ENCODE measurements around the gene AGBL1.

AGBL1 gene

DNA sequence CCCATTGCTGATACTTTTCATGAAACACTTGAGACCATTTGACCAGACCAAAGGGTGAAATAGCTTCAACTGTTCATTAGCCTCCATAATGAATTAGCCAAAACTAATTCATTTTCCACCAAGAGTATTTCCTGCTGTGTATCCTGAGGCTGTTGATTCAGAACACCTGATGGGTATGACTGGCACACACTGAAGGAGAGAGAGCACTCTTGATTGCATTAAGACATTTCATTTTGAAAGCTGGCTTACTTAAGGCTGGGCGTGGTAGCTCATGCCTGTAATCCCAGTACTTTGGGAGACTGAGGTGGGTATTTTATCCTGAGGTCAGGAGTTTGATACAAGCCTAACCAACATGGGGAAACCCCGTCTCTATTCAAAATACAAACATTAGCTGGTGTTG, 175.6 kb downstream of the AGBL1 start:
- DNase-seq = no peak

DNA sequence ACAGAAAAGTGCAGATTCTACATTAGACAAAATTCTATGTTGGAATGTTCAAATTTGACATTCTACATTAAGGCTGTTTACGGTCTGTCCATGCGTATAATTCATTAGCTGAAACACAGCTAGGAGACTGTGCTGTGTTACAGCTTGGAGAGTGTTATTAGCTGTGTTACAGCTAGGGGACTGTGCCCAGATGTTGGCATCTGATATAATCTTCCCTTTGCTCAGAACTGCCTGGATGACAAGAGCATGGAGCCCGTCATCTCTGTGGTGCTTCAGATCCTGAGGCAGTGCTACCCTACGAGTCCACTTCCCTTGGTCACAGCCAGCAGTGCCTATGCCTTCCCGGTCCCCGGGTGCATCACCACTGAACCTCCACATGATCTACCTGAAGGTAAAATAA, 177.0 kb downstream of the AGBL1 start:
- no peak for DNase-seq

DNA sequence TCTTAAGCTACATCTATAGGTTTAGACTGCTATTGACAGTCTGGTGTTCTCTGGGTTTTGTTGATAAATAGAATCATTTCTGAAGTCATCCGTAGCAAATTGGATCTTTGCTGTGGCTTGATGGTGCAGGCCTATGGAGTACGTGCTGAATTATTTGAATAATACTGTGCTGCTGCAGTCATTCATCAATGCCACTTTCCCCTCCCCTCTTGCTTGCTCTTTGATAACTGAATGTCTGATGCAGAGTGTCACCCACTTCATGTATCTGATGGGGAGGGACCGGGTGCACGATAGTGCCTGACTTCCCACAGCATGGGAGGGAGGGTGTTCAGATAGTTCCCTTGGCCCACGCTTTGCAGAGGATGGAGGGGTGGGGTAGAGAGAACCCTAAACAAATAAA, 179.9 kb downstream of the AGBL1 start:
- DNase-seq = no peak

DNA sequence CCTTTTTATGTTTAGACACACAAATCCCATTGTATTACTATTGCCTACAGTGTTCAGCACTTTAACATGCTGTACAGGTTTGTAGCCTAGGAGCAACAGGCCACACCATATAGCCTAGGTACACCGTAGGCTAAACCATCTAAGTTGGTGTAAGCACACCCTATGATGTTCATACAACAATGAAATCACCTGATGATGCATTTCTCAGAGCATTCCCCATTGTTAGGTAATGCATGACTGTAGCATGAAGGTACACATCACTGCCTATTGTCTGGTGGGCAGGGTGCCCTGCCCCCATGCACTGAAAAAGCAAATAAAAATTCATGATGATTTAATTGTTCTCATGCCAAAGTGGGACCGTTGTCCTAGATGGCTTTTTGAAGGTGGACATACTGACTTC, 183.6 kb downstream of the AGBL1 start:
- DNase-seq = no peak

DNA sequence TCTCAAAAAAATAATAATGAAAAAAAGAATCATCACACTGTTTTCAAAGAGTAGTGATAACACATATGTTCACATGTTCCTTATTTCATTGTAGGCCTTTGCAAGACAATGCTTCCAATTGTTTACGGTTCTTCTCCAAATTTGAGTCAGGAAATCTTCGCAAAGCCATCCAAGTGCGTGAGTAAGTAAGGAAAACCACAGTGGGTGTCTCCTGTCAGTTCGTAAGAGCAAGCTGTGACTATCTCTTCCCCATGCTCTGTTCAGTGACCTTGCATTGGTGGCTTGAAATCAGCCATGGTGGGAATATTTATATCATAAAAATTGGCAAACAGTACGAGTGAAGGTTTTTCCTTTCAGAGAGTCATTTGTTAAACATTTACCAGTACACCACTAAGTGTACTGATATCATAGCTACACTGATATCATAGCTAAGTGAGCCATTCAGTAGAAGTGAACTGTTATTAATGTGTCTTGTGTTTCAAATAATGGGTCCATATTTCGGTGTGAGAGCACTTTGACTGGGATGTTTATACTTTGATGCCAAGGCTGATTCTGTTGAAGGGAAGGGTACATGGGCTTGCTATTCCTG, 187.3 kb downstream of the AGBL1 start:
- DNase-seq = no peak

DNA sequence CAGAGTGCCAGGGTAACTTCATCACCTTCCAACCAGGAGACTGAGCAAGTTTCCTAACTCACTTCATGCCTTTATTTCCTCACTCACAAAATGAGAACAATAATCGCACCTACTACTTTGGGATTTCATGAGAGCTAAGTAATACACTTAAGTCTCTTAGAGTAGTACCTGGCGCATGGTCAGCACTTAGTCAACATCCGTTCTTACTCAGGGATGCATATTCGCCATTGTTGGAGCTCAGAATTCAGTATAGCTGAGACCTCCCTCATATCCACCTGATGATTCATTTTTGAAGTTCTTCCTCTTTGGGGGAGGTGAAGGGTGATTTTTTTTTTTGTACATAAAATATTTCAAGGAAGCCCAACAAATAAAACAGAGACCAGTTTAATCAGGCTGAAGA, 188.2 kb downstream of the AGBL1 start:
- DNase-seq = no peak

DNA sequence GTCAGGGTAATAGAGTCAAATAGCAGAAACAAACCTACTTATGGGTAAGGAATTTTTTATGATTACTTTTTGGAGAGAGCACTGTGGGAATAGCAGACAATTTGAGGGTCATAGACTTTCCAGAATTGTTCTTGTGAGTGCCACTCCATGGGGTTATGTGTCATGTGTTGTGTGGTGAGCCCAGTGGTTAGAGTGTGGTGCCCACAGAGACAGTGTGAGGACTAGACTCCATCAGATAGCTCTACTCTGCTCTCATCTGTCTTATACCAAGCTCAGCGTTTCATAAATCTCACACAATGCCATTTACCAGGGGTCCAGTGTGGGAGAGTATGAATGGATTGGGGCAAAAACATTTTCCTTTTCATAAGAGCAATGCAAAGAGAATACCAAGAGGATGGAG, 188.9 kb downstream of the AGBL1 start:
- DNase-seq = no peak

DNA sequence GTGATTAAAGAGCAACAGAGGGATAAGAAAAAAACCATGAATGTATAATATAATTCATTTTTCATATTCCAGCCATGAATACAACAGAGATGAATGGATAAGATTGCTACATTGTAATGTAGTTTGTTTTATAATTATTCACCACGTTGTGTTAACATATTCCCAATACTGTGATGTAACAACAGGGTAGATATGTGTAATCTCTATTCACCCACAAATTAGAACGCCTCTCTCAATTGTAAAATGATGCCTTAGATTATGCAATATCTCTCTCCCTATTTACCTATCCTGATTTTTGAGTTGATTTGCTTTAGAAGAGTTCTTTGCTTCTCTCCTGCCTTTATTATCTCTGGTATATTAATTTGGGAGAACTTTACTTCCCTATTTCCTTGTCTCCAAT, 193.6 kb downstream of the AGBL1 start:
- no peak for DNase-seq

DNA sequence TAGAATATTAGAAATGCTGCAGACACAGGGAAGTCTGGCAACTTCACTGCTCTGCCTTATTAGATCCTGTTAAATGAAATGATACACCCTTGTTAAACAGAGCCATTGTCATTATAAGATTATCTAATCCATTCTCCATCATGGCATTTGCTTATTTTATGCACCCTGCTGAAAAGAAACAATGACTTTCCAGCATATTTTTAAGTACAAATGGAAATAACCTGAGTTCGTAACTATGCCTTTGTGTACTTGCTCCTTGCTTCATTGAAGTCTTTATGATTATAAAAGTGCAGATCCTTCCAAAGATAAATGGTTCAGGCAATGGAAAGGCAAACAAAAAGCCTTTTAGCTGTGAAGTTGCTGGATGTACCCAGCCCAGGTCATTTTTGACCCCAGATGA, 195.7 kb downstream of the AGBL1 start:
- no peak for DNase-seq

DNA sequence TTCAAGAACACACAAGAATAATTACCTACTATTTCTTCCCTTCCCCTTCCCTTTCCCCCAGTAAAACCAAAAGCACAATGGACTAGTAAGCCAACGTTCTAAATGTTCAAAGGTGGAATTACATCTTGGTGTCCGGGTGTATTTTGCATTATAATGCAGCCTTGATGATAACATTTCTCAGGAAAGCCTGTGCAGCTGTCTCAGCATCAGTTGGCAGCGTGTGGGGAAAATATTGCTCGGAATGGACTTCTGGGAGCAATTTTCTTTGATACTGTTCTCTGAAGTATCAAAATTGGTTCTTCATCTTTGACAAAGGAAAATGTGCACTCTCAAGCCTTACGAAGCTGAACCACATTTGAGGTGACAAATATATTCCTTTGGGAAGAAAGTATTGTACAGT, 198.9 kb downstream of the AGBL1 start:
- no peak for DNase-seq

DNA sequence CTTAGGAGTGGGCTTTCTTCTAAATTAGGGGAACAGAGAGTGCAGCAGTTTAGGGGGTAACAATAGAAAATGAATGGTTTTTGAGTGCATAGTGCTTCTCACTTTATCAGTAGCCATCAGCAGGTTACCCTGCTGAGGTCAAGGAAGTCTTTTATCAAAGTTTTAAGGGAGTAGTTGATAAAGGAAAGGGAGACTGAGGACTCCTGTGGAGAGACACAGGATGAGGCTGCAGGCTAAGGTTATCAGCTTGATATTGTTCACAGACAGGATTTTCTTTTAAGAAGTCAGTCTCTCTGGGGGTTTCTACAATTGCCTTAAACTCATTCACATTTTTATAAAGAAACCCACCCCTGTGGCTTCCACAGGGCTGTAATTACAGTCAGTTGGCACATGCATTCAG, 205.0 kb downstream of the AGBL1 start:
- DNase-seq = no peak

DNA sequence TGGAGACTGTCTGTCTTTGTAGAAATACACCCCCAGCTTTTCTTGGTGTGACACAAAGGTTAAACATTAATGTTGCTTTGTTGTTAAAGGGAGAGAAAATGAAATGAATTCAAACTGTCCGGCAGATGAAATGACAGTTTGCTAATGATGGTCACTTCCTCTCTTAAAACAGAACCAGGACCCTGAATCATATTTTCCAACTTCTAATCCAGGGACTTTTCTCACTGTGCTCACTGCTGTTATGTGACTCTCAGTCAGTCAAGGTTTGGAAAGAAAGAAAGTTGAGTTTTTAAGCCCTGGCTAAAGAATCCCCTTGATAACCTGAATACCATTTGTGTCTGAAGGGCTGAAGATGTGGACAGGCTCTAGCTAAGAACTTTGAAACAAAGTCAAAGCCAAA, 215.8 kb downstream of the AGBL1 start:
- DNase-seq = no peak

DNA sequence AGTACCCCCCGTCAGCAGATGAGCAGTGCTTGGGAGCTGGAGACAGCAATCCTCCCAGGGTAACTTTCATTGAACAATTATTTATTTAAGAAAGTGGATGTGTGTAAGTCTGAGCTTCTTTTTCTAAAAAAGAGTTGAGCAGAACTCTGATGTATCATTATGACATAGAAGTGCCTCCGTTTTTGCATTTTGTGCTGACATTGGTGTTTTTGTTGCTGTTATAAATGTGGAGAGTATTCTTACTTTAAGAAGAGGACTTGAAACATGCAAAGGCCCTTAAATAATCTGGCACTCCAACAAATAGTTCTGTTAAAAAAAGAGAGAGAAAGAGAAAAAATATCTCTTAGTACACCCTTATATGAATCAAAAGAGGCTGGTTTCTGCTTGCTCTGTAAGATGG, 217.1 kb downstream of the AGBL1 start:
- no peak for DNase-seq

DNA sequence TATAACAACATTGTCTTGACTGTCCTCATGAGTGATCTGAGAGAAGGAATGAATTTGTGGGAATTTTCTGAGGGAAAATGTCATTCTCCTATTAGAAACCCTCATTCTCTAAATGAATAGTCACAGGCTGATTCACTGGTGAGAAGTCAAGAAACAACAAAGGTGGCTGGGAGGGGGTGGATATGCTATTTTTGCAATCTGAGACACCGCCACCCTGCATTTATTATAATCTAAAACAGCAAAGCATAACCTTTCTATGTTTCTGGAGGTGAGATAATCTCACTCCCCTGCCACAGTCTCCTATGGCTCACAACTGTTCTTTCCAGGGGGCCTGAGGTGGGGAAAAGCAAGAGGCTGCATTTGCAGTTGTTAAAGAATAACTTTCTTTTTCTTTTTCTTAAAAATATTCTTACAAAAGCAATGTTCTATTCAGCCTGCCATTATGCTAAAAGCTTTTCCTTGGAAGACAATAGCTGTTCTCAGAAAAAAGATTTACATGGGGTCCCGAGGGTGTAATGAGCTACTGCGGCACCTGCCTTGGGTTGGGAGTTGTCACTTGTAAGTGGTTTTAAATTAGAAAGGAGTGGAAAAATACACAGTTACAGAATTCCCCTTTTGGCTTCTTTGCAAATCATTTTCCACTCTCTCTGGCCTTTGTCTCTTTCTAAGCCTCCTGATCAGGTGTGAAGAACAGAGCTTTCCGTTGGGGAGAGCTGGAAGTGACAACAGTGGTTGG, 220.9 kb downstream of the AGBL1 start:
- DNase-seq = no peak

DNA sequence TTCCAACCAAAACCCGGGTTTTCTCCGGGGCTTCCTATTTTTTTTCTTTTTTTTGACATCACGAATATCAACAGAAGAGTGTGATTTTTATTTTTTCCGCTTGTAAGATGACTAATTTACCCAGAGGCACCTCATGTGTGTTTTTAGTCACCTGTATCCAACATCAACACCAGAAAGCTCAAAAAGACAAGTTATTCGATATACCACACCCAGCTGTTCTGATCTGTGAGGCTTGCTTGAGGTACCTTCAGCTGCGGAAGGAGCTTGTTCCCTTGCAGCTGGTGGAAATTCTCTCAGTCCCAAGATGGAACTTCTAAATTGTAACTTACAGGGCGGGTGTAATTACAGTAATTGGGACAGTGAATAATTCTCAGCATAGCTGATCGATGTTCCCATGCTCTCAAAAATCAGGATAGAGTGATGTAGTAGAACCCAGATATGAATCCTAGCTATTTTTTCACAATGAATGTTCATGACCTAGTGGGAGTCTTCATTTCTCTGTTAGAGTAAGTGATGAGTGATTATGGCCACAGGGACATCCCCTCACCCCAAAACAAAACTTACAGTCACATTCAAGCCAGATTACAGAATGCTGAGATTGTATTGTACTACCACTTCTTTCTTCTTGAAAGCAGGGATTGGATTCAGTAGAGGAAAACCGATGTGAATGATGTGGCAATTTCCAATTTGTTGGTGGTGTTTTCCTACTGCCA, 232.1 kb downstream of the AGBL1 start:
- no peak for DNase-seq

DNA sequence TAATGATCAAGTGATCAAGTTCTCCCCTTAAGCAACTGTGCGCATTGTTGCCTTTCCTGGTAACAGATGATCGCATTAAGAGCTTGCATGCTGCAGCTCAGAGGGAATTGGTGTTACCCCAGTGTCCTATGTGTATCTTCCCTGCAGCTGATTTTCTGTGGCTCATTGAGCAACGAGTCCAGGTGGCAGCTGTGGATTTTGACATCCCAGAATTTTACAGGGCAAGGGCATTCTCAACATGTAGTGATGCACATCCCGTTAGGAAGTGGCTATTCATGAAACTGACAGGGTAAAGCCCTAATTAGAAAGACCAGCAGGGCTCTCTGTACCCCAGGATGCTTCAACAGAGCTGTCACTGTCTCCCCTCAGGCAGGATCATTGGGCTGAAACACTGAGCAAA, 232.8 kb downstream of the AGBL1 start:
- DNase-seq = no peak

DNA sequence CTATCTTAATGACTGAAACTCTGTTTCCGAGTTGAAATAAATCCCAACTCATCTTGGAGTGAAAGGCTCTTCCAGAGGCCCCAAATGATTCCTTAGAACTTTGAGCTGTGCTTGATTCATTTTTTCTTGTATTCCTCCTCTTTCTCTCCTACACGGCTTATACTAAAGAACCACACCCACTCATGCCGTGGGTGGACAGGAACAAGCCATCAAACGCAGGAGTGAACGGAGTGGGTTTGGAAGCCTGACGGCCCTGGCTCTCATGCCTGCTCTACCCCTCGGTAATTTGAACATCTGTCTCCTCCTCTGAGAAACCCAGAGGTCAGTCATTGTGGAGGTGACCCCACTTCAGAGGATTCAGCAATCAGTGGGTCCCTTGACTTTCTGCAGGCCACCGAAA, 236.5 kb downstream of the AGBL1 start:
- no peak for DNase-seq

DNA sequence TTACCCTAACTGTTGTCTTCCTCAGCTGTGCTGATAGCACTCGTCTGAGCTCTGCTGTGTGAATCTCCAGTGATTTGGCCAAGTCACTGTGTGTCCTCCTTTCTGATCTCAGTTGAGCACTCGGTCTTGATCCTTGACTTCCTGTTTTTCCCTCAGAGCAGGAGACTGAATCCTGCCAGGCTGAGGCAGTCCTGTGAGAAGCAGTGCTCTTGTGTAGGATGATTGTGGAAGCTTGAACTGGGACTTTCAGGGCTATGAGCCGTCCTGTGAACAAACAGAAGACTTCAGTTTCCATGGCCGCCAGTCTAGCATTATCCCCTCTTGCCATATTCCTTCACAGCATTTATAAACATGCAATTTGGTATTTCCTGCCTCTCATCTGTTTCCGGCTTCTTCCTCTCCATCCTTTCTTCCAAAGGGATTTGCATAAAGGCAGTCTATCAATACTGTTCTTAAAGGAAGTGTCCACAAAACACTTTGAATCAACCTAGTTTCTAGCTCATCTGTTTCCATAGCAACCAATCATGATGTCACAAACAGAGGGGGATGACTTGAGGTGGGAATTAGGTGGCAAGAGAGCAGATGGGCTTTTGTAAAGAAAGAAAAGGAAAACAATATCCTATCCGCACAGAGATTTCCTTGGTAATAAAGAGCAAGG, 237.2 kb downstream of the AGBL1 start:
- DNase-seq = no peak

DNA sequence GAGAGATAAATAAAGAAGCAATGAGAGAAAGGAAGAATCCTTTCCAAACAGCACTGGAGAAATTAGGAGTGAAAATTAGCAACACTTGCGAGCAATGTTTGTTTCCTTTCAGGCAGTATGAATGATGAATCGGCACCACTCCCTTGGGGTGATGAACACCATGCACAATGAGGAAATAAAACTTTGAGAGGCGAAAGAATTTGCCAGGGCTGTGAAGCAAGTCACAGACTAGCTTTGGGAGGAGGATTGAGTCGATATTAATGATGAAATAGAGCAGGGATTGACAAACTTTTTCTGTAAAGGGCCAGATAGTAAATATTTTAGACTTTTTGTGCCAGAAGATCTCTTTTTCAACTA, 237.7 kb downstream of the AGBL1 start:
- no peak for DNase-seq

DNA sequence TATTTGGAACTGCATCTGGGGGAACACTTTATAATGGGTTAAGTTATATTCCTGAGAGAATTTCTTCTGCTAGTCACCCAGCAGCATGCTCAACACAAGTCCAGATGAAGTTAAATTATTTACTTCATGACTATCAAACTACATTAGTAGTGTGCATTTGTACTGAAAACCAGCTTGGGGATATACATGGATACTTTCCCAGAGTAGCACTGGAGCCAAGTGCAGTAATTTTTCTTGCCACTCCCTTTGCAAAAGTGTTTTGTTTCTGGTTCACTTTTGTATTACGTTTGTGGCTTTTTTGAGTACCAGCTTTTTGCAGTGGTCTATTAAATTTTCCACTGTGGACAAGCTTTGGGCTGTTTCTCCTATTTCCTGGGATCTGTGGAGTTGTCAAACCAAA, 243.0 kb downstream of the AGBL1 start:
- DNase-seq = no peak

DNA sequence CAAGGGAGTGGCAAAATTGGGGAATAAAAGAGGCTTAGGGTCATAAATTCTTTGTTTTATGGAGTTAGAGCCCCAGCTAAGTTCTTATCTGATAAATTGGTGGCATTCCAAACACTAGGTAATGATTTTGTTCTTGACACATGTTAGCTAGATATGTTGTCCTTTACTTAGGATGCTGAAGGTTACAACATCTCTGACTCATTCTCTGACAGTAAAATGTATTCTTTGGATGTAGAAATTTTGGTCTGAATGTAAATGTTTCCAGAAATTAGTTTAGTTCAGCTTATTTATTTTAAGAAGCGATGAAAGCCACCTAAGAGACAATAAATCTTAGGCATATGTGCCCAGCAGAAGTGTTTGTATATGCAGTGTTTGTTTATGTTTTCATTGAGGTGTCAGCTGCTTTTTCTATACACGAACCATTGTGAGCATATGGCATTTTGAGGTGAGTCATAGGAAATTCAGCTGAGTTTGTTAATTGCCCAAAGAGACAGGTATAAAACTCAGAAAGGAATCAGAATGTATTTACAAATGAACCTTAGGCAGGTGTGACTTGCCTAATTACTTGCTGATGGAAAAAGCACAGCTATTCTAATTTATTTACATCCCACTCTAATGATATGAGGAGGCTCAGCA, 247.7 kb downstream of the AGBL1 start:
- no peak for DNase-seq

DNA sequence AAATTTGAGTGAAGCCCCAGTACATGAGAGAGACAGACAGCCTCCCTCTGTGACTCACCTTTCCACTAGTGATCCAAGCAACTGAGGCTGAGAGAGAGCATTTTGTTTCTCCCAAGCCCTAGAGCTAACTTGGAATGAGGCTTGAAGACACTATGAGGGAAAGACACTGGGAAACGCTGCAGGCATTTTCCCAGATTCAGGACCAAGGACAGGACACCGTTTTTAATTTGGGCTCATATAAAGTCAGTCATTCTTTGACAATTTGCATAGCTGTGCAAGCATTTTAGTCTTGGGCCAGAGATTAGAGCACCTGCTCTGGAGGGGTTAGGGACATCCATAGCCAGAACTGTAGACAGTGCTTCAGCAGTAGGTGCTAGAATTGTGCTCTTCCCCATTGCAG, 249.0 kb downstream of the AGBL1 start:
- no peak for DNase-seq

DNA sequence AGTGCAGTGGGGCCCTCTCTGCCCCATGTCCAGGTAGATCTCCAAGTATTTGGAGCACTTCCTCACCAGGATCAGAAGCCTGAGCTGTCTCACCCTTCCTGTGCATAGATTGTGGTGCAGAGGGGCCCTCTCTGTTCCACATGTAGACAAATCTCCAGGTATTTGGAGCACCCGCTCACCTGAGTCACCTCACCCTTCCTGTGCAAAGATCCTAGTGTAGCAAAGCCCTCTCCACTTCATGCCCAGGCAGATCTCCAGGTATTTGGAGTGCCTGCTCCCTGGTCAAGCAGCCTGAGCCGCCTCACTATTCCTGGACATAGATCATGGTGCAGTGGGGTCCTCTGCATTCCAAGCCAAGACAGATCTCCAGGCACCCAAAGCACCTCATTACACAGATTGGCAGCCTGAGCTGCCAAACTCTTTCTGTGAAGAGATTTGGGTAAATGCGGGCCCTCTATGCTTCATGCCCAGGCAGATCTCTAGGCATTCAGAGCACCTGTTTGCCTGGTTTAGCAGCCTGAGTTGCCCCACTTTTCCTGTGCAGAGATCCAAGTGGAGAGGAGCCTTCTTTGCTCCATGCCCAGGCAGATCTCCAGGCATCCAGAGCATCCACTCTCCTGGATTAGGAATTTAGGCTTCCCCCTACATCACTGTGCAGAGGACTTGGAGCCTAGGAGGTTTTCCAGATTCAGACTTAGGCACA, 249.8 kb downstream of the AGBL1 start:
- DNase-seq = no peak
